PC-3 (cell line): ENCODE results near the gene MEGF10. TPM values are rescaled to one million over a fixed set of nuclear protein-coding genes. Genes with fewer than 3 reads are reported as not detected.

Source experiments
- ATAC-seq: fragments of 200-7000 bp; cut with Tn5 transposase; 2 replicates; pipeline ENCODE4 v1.9.1; 2020; ENCODE audit warnings: mild to moderate bottlenecking, moderate library complexity
- BruUV-seq: library from RNA; stranded (reverse); fragments of 400-500 nt; replicated peaks from 2 replicates; lab custom pipeline; 2021; lab: Mats Ljungman, UMichigan
- CTCF ChIA-PET: fragments of 300-600 bp; sonication (Branson Sonifier 250); formaldehyde crosslinking; loops from one replicate; lab custom pipeline; 2022; ENCODE audit warnings: antibody characterized with exemption; lab: Charles Lee
- POLR2A ChIA-PET: fragments of 300-600 bp; sonication (Branson Sonifier 250); formaldehyde crosslinking; loops from one replicate; lab custom pipeline; 2022; ENCODE audit warnings: antibody characterized with exemption; ENCODE audit not compliant: unreplicated experiment; lab: Charles Lee
- DNase-seq: peaks from one replicate; pipeline ENCODE4 v3.0.0-alpha.2; 2015
- H2AFZ ChIP-seq: fragments of 300-600 bp; sonication (generic); 2 replicates; pipeline ENCODE4 v1.6.0; 2016; ENCODE audit warnings: antibody characterized with exemption, low read length
- H3F3A ChIP-seq: fragments of 300-600 bp; sonication (generic); one replicate; pipeline ENCODE4 v1.6.0; 2017; ENCODE audit warnings: antibody characterized with exemption, low read length, control low read depth, mild to moderate bottlenecking; ENCODE audit not compliant: unreplicated experiment
- H3K27ac ChIP-seq: fragments of 300-600 bp; sonication (generic); 2 replicates; pipeline ENCODE4 v1.5.1; 2016; ENCODE audit warnings: mild to moderate bottlenecking, low read length
- H3K27me3 ChIP-seq: fragments of 300-600 bp; sonication (generic); 2 replicates; pipeline ENCODE4 v1.6.1; 2016; ENCODE audit warnings: low read length, mixed read lengths
- H3K36me3 ChIP-seq: fragments of 300-600 bp; sonication (generic); 2 replicates; pipeline ENCODE4 v1.6.1; 2016; ENCODE audit warnings: low read depth, mixed run types, low read length, mixed read lengths
- H3K4me1 ChIP-seq: fragments of 300-600 bp; sonication (generic); 2 replicates; pipeline ENCODE4 v1.5.1; 2016; ENCODE audit warnings: low read length; ENCODE audit not compliant: insufficient read depth
- H3K4me2 ChIP-seq: fragments of 300-600 bp; sonication (generic); 2 replicates; pipeline ENCODE4 v1.6.0; 2016; ENCODE audit warnings: low read length
- H3K4me3 ChIP-seq: fragments of 300-600 bp; sonication (generic); 2 replicates; pipeline ENCODE4 v1.5.1; 2016; ENCODE audit warnings: mild to moderate bottlenecking, low read length, mixed read lengths
- H3K79me2 ChIP-seq: fragments of 300-600 bp; sonication (generic); 2 replicates; pipeline ENCODE4 v1.6.1; 2017; ENCODE audit warnings: low read length, mixed read lengths
- H3K9ac ChIP-seq: fragments of 300-600 bp; sonication (generic); 2 replicates; pipeline ENCODE4 v1.6.0; 2016; ENCODE audit warnings: mild to moderate bottlenecking, low read length
- H3K9me2 ChIP-seq: fragments of 300-600 bp; sonication (generic); replicated peaks from 2 replicates; pipeline ENCODE4 v1.6.1; 2016; ENCODE audit warnings: mixed run types, low read length, mixed read lengths
- H3K9me3 ChIP-seq: fragments of 300-600 bp; sonication (generic); 2 replicates; pipeline ENCODE4 v1.6.1; 2016; ENCODE audit warnings: low read length, mixed read lengths
- H4K20me1 ChIP-seq: fragments of 300-600 bp; sonication (generic); 2 replicates; pipeline ENCODE4 v1.6.1; 2016; ENCODE audit warnings: low read length, mixed read lengths
- CTCF ChIP-seq: fragments of 300-600 bp; sonication (generic); conservative IDR thresholded peaks from 2 replicates; pipeline ENCODE4 v1.5.1; 2017; ENCODE audit warnings: antibody characterized with exemption, low read depth, mild to moderate bottlenecking, low read length
- EZH2 ChIP-seq: fragments of 300-600 bp; sonication (generic); IDR thresholded peaks from one replicate; pipeline ENCODE4 v1.6.1; 2017; ENCODE audit warnings: antibody characterized with exemption, mild to moderate bottlenecking, low read length; ENCODE audit not compliant: unreplicated experiment
- EZH2phosphoT487 ChIP-seq: fragments of 300-600 bp; sonication (generic); IDR thresholded peaks from 2 replicates; pipeline ENCODE4 v1.6.1; 2018; ENCODE audit warnings: mild to moderate bottlenecking, antibody characterized with exemption, low read length, borderline replicate concordance
- intact Hi-C: fragments of 100-400 bp; cut with micrococcal nuclease; formaldehyde crosslinking; loops from 2 replicates; pipeline ENCODE4 v1.9.0; 2023
- total RNA-seq: library from RNA; depleted of rRNA; stranded (reverse); fragments of >200 nt; gene quantifications from 2 replicates; pipeline ENCODE4 v1.2.3, GENCODE V29; 2014

Gene MEGF10
- total RNA-seq, 1 experiment from 2014 or later, result not detected

GRCh38 chr5:127355337-127355736 lies 64.7 kb downstream of the MEGF10 start:
- Histone ChIP-seq H3K79me2 (no peaks in the 10 kb centered on the region), H3K9ac (no peak overlapping the region), H3K36me3 (no peaks in the 10 kb centered on the region), H3F3A (no peaks in the 10 kb centered on the region), H2AFZ (no peak overlapping the region), H3K27me3 (peaks cover 45% of the 10 kb centered on the region), H3K4me1 (no peaks in the 10 kb centered on the region), H4K20me1 (no peaks in the 10 kb centered on the region), H3K4me3 (no peak overlapping the region), H3K27ac (no peak overlapping the region), H3K4me2 (no peak overlapping the region), H3K9me2 (no peaks in the 10 kb centered on the region), H3K9me3 (no peaks in the 10 kb centered on the region)
- intact Hi-C loops, result no loop called here
- ChIA-PET POLR2A (no interaction called here), CTCF (no interaction called here)
- ATAC-seq (no peak), DNase-seq (no peak)
- BruUV-seq, result no TSS peak
- no peak for TF ChIP-seq CTCF
- no peak for TF ChIP-seq EZH2
- no peak for TF ChIP-seq EZH2phosphoT487

- ChIA-PET CTCF (no interaction called here), POLR2A (interaction anchor here (0.7 kb wide), 1 partner anchor 335 kb away, joined by 6 read pairs; no protein-coding TSS in a partner anchor)
- no peaks in the 10 kb centered on the region for H3K79me2 ChIP-seq
- TF ChIP-seq EZH2, result no peak
- TF ChIP-seq CTCF, result no peak
- TF ChIP-seq EZH2phosphoT487, result no peak
- no peaks in the 10 kb centered on the region for H3K4me1 ChIP-seq
- no peak overlapping the region for H3K4me2 ChIP-seq
- no peak overlapping the region for H2AFZ ChIP-seq
- no peaks in the 10 kb centered on the region for H4K20me1 ChIP-seq
- BruUV-seq, result no TSS peak
- no peak overlapping the region for H3K4me3 ChIP-seq
- DNase-seq, result no peak
- H3K9me2 ChIP-seq, result no peaks in the 10 kb centered on the region
- no peaks in the 10 kb centered on the region for H3F3A ChIP-seq
- H3K27ac ChIP-seq, result no peak overlapping the region
- no peak for ATAC-seq
- H3K9me3 ChIP-seq, result no peaks in the 10 kb centered on the region
- no peak overlapping the region for H3K9ac ChIP-seq
- intact Hi-C loops, result no loop called here
- H3K36me3 ChIP-seq, result no peaks in the 10 kb centered on the region
- peaks cover 41% of the 10 kb centered on the region for H3K27me3 ChIP-seq
Observed at GRCh38 chr5:127358284-127358683, 67.7 kb downstream of the MEGF10 start.

DNA sequence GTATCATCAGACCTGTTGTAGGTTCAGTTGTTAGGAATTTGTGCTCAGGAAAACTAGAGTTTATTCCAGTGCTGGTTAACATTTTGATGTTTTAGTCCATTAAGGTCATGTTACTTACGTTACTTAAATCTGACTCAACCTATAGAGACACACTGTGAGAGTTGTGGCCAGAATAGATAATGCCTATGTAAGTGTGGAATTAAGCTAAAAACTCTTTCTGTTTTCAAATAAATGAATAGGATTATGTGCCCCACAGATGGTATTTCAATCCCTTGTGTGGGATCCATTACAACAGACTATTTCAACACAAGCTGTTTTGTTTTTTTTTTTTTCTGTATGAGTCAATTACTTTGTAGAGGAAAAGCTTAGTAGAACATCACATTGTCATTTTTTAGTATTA lies 68.1 kb downstream of the MEGF10 start:
- no peaks in the 10 kb centered on the region for H3K4me1 ChIP-seq
- DNase-seq (no peak), ATAC-seq (no peak)
- no peak overlapping the region for H2AFZ ChIP-seq
- H3K79me2 ChIP-seq, result no peaks in the 10 kb centered on the region
- H3K4me3 ChIP-seq, result no peak overlapping the region
- peaks cover 36% of the 10 kb centered on the region for H3K27me3 ChIP-seq
- H3K27ac ChIP-seq, result no peak overlapping the region
- H3K36me3 ChIP-seq, result no peaks in the 10 kb centered on the region
- TF ChIP-seq EZH2 (no peak), EZH2phosphoT487 (no peak), CTCF (no peak)
- ChIA-PET POLR2A (interaction anchor here (0.7 kb wide), 1 partner anchor 335 kb away, joined by 6 read pairs; no protein-coding TSS in a partner anchor), CTCF (no interaction called here)
- BruUV-seq, result no TSS peak
- no peaks in the 10 kb centered on the region for H4K20me1 ChIP-seq
- H3K9ac ChIP-seq, result no peak overlapping the region
- H3K4me2 ChIP-seq, result no peak overlapping the region
- H3K9me3 ChIP-seq, result no peaks in the 10 kb centered on the region
- H3F3A ChIP-seq, result no peaks in the 10 kb centered on the region
- intact Hi-C loops, result no loop called here
- H3K9me2 ChIP-seq, result no peaks in the 10 kb centered on the region
